Measurements from ENCODE around the gene TBXAS1. TPM values are rescaled to one million over a fixed set of nuclear protein-coding genes. Genes with fewer than 3 reads are reported as not detected.

The TBXAS1 gene
- polyA plus RNA-seq, 1 experiment, result 53.2 TPM

GRCh38 chr7:139914306-139915267 lies 85.5 kb downstream of the TBXAS1 start:
- CTCF ChIA-PET, result interaction anchor here (1.0 to 1.5 kb wide), 2 partner anchors 269 to 296 kb away, joined by 4 to 8 read pairs; no protein-coding TSS in a partner anchor
- Histone ChIP-seq H3K9me3 (ENCODE audit: control insufficient read depth, insufficient read depth, low read length) (no peaks in the 10 kb centered on the region), H3K27ac (ENCODE audit: low read depth, low read length) (peak overlapping the region; percentile 95), H3K27me3 (ENCODE audit: control insufficient read depth, insufficient read depth, low read length) (no peaks in the 10 kb centered on the region), H3K4me3 (ENCODE audit: low read depth, low read length) (no peak overlapping the region)
- peak; percentile 34 for DNase-seq (ENCODE audit: low read depth, low spot score)
- POLR2A ChIA-PET, result interaction anchor here (0.9 to 3.7 kb wide), 12 partner anchors 17 to 235 kb away, joined by 3 to 40 read pairs (median 8); partner anchors contain the start of gene HIPK2
- TF ChIP-seq, protein P1, sequence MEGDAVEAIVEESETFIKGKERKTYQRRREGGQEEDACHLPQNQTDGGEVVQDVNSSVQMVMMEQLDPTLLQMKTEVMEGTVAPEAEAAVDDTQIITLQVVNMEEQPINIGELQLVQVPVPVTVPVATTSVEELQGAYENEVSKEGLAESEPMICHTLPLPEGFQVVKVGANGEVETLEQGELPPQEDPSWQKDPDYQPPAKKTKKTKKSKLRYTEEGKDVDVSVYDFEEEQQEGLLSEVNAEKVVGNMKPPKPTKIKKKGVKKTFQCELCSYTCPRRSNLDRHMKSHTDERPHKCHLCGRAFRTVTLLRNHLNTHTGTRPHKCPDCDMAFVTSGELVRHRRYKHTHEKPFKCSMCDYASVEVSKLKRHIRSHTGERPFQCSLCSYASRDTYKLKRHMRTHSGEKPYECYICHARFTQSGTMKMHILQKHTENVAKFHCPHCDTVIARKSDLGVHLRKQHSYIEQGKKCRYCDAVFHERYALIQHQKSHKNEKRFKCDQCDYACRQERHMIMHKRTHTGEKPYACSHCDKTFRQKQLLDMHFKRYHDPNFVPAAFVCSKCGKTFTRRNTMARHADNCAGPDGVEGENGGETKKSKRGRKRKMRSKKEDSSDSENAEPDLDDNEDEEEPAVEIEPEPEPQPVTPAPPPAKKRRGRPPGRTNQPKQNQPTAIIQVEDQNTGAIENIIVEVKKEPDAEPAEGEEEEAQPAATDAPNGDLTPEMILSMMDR (IDR thresholded peaks at IDR 0.05; ENCODE audit: low read depth, low read length), result no peak

GRCh38 chr7:139915268-139915863 lies 86.3 kb downstream of the TBXAS1 start:
- Histone ChIP-seq H3K4me3 (ENCODE audit: low read depth, low read length) (no peak overlapping the region), H3K9me3 (ENCODE audit: control insufficient read depth, insufficient read depth, low read length) (no peaks in the 10 kb centered on the region), H3K27me3 (ENCODE audit: control insufficient read depth, insufficient read depth, low read length) (no peaks in the 10 kb centered on the region), H3K27ac (ENCODE audit: low read depth, low read length) (peak overlapping the region; percentile 95)
- ChIA-PET POLR2A (interaction anchor here (0.8 to 3.7 kb wide), 13 partner anchors 22 to 326 kb away, joined by 3 to 40 read pairs (median 7); partner anchors contain the start of gene HIPK2), CTCF (interaction anchor here (0.7 to 1.5 kb wide), 4 partner anchors 33 to 298 kb away, joined by 3 to 8 read pairs (median 4); no protein-coding TSS in a partner anchor)
- peak; percentile 81 for DNase-seq (ENCODE audit: low read depth, low spot score)
- TF ChIP-seq, protein P1 (IDR thresholded peaks at IDR 0.05; ENCODE audit: low read depth, low read length), result no peak; the same call in 1 of the 2 replicates

- Histone ChIP-seq H3K27ac (ENCODE audit: low read depth, low read length) (peak overlapping the region; percentile 95), H3K27me3 (ENCODE audit: control insufficient read depth, insufficient read depth, low read length) (no peaks in the 10 kb centered on the region), H3K4me3 (ENCODE audit: low read depth, low read length) (no peak overlapping the region), H3K9me3 (ENCODE audit: control insufficient read depth, insufficient read depth, low read length) (no peaks in the 10 kb centered on the region)
- CTCF ChIA-PET, result interaction anchor here (0.7 to 1.5 kb wide), 4 partner anchors 32 to 298 kb away, joined by 3 to 8 read pairs (median 4); no protein-coding TSS in a partner anchor
- peak; percentile 94 for DNase-seq (ENCODE audit: low read depth, low spot score)
- TF ChIP-seq, protein P1 (IDR thresholded peaks at IDR 0.05; ENCODE audit: low read depth, low read length), result no peak
- POLR2A ChIA-PET, result interaction anchor here (0.8 to 3.7 kb wide), 15 partner anchors 21 to 327 kb away, joined by 3 to 40 read pairs (median 7); partner anchors contain the start of gene HIPK2
These were observed 87.0 kb downstream of the TBXAS1 start for GRCh38 chr7:139915864-139916716.

DNA sequence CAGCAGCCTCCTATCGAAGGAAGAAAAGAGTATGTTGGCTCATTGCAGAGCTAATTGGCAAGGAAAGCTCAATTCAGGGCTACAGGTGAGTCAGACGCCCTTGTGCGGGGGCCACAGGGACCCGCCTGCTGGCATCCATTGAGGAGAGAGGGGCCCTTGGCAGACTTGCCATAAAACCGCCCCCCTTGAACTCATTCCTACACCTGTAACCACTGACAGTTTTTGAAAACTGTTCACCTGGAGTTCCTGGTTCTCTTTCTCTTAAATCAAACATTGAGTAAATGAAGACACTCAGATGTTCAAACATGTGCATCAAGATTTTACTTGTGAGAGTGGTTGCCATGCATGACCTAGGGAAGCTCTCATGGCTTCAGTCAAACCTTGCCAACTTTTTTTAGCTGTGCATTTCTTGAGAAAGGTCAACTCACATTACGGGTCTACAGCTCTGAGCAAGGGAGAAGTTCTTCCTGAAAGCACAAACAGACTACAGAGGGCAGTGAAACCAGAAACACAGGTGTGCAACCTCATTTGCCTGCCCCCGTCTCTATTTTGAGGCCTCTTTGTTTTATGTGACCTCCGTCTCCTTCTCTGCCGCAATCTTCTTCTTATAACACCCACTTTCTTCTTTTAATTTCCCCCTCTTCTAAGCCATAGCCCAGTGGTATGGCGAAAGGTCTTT lies 87.8 kb downstream of the TBXAS1 start:
- DNase-seq (ENCODE audit: low read depth, low spot score), result no peak
- Histone ChIP-seq H3K27ac (ENCODE audit: low read depth, low read length) (peak overlapping the region; percentile 95), H3K9me3 (ENCODE audit: control insufficient read depth, insufficient read depth, low read length) (no peaks in the 10 kb centered on the region), H3K4me3 (ENCODE audit: low read depth, low read length) (no peak overlapping the region), H3K27me3 (ENCODE audit: control insufficient read depth, insufficient read depth, low read length) (no peaks in the 10 kb centered on the region)
- TF ChIP-seq, protein P1 (IDR thresholded peaks at IDR 0.05; ENCODE audit: low read depth, low read length), result no peak
- CTCF ChIA-PET, result interaction anchor here (1.5 kb wide), 1 partner anchor 272 kb away, joined by 4 read pairs; no protein-coding TSS in a partner anchor
- POLR2A ChIA-PET, result interaction anchor here (1.0 to 3.7 kb wide), 8 partner anchors 20 to 237 kb away, joined by 3 to 40 read pairs (median 11); partner anchors contain the start of gene HIPK2
